SK-N-MC (cell line): ENCODE data around the gene ACSBG1.

Experiments
- DNase-seq: peaks from one replicate; pipeline ENCODE4 v3.0.0-alpha.2; 2011; ENCODE audit warnings: low read depth, low spot score
- H3K27ac ChIP-seq: fragments of 200-600 bp; sonication (generic); 2 replicates; pipeline ENCODE4 v1.5.1; 2016; ENCODE audit warnings: mixed run types
- H3K36me3 ChIP-seq: fragments of 200-600 bp; sonication (generic); 2 replicates; pipeline ENCODE4 v1.6.1; 2017; ENCODE audit warnings: antibody characterized with exemption, low read length, mixed read lengths; ENCODE audit not compliant: insufficient read depth
- H3K4me3 ChIP-seq: fragments of 200-600 bp; sonication (generic); 2 replicates; pipeline ENCODE4 v1.5.1; 2016
- H3K9ac ChIP-seq: fragments of 200-600 bp; sonication (generic); 2 replicates; pipeline ENCODE4 v1.8.0; 2017; ENCODE audit warnings: mixed run types, mixed read lengths; ENCODE audit not compliant: insufficient read length
- H3K9me3 ChIP-seq: fragments of 200-600 bp; sonication (generic); 2 replicates; pipeline ENCODE4 v1.6.1; 2017; ENCODE audit warnings: low read depth, mild to moderate bottlenecking, antibody characterized with exemption, low read length, moderate library complexity, mixed read lengths
- EZH2 ChIP-seq: fragments of 200-600 bp; sonication (generic); IDR thresholded peaks from one replicate; pipeline ENCODE4 v1.6.1; 2017; ENCODE audit warnings: antibody characterized with exemption
- FOXP2 ChIP-seq: optimal IDR thresholded peaks from 2 replicates; pipeline ENCODE3; 2011; ENCODE audit warnings: mild to moderate bottlenecking, moderate library complexity; ENCODE audit not compliant: insufficient read depth; ENCODE audit errors: extremely low read length, control extremely low read depth
- POLR2AphosphoS5 ChIP-seq: IDR thresholded peaks from 2 replicates; pipeline ENCODE4 v1.6.1; 2012; ENCODE audit warnings: mild to moderate bottlenecking, low read depth, low read length, borderline replicate concordance

ACSBG1 gene

GRCh38 chr15:78220713-78221112 lies 13.7 kb downstream of the ACSBG1 start:
- H3K4me3 ChIP-seq, result no peak overlapping the region; the same call in 1 of the 2 replicates
- H3K27ac ChIP-seq, result peak overlapping the region; percentile 33; the same call in 1 of the 2 replicates
- TF ChIP-seq POLR2AphosphoS5 (no peak), FOXP2 (no peak), EZH2 (no peak)
- H3K36me3 ChIP-seq, result no peaks in the 10 kb centered on the region
- H3K9me3 ChIP-seq, result no peaks in the 10 kb centered on the region
- peak; percentile 51 for DNase-seq
- no peak overlapping the region for H3K9ac ChIP-seq

GRCh38 chr15:78216276-78217104 lies 17.9 kb downstream of the ACSBG1 start:
- Histone ChIP-seq H3K9me3 (no peaks in the 10 kb centered on the region), H3K36me3 (no peaks in the 10 kb centered on the region), H3K27ac (no peak overlapping the region), H3K9ac (no peak overlapping the region), H3K4me3 (no peak overlapping the region)
- no peak for DNase-seq
- TF ChIP-seq FOXP2, result no peak
- no peak for TF ChIP-seq EZH2
- TF ChIP-seq POLR2AphosphoS5, result no peak

- Histone ChIP-seq H3K9me3 (no peaks in the 10 kb centered on the region), H3K27ac (no peak overlapping the region), H3K4me3 (no peak overlapping the region), H3K9ac (no peak overlapping the region), H3K36me3 (no peaks in the 10 kb centered on the region)
- TF ChIP-seq FOXP2 (no peak), POLR2AphosphoS5 (no peak), EZH2 (no peak)
- no peak for DNase-seq
Observed at GRCh38 chr15:78213956-78214355, 20.4 kb downstream of the ACSBG1 start.

- Histone ChIP-seq H3K27ac (no peak overlapping the region), H3K9ac (no peak overlapping the region), H3K9me3 (no peaks in the 10 kb centered on the region), H3K36me3 (no peaks in the 10 kb centered on the region), H3K4me3 (no peak overlapping the region)
- DNase-seq, result no peak
- TF ChIP-seq FOXP2, result no peak
- TF ChIP-seq POLR2AphosphoS5, result no peak
- no peak for TF ChIP-seq EZH2
Observed at GRCh38 chr15:78213425-78213750, 21.0 kb downstream of the ACSBG1 start.

GRCh38 chr15:78212546-78213424 lies 21.6 kb downstream of the ACSBG1 start:
- H3K4me3 ChIP-seq, result no peak overlapping the region
- H3K36me3 ChIP-seq, result no peaks in the 10 kb centered on the region
- no peak overlapping the region for H3K9ac ChIP-seq
- H3K27ac ChIP-seq, result no peak overlapping the region
- no peak for DNase-seq
- no peaks in the 10 kb centered on the region for H3K9me3 ChIP-seq
- TF ChIP-seq POLR2AphosphoS5 (no peak), EZH2 (no peak), FOXP2 (no peak)

GRCh38 chr15:78212008-78212407 lies 22.4 kb downstream of the ACSBG1 start:
- H3K9ac ChIP-seq, result no peak overlapping the region
- TF ChIP-seq FOXP2, result no peak
- TF ChIP-seq EZH2, result no peak
- no peak for TF ChIP-seq POLR2AphosphoS5
- H3K4me3 ChIP-seq, result no peak overlapping the region
- H3K27ac ChIP-seq, result no peak overlapping the region
- no peaks in the 10 kb centered on the region for H3K9me3 ChIP-seq
- H3K36me3 ChIP-seq, result no peaks in the 10 kb centered on the region
- no peak for DNase-seq

- DNase-seq, result no peak
- TF ChIP-seq FOXP2, result no peak
- no peak for TF ChIP-seq EZH2
- no peak for TF ChIP-seq POLR2AphosphoS5
- Histone ChIP-seq H3K27ac (no peak overlapping the region), H3K36me3 (no peaks in the 10 kb centered on the region), H3K9me3 (no peaks in the 10 kb centered on the region), H3K4me3 (no peak overlapping the region), H3K9ac (no peak overlapping the region)
Observed at GRCh38 chr15:78211189-78211921, 23.0 kb downstream of the ACSBG1 start.

GRCh38 chr15:78210349-78210717 lies 24.0 kb downstream of the ACSBG1 start:
- H3K36me3 ChIP-seq, result no peaks in the 10 kb centered on the region
- no peak for DNase-seq
- no peak overlapping the region for H3K27ac ChIP-seq
- H3K9me3 ChIP-seq, result no peaks in the 10 kb centered on the region
- no peak overlapping the region for H3K9ac ChIP-seq
- TF ChIP-seq EZH2 (no peak), FOXP2 (no peak), POLR2AphosphoS5 (no peak)
- H3K4me3 ChIP-seq, result no peak overlapping the region
